Body of pancreas (tissue), 4 donors: Measurements from ENCODE around the gene CCDC50. TPM values are rescaled to one million over a fixed set of nuclear protein-coding genes. Genes with fewer than 3 reads are reported as not detected.

Source experiments
- ATAC-seq: fragments of 150-250 bp; one replicate; pipeline ENCODE4 v1.9.1; 2016
- DNase-seq, 4 donors: peaks; one replicate each; pipeline ENCODE4 v3.0.0-alpha.2; 2019
- H3K27ac ChIP-seq, 4 donors: fragments of 200-600 bp; sonication (generic); 1 replicate in 3 of 4; 2 replicates in 1 of 4; pipeline versions ENCODE4 v1.5.1 to v1.6.1; 2016 to 2019; ENCODE audit warnings: mild to moderate bottlenecking in 1 of 4, mixed read lengths in 1 of 4, moderate library complexity in 1 of 4
- H3K27me3 ChIP-seq, 2 donors: fragments of 200-600 bp; sonication (generic); one replicate each; pipeline ENCODE4 v1.6.0; 2016; ENCODE audit warnings: mild to moderate bottlenecking in 1 of 2
- H3K36me3 ChIP-seq, 2 donors: fragments of 200-600 bp; sonication (generic); replicated peaks in 1 of 2; 2 replicates each; pipeline ENCODE4 v1.5.1; 2016; ENCODE audit warnings: low read depth in 2 of 2; ENCODE audit not compliant: insufficient read depth in 1 of 2
- H3K4me1 ChIP-seq: fragments of 200-600 bp; sonication (generic); one replicate; pipeline ENCODE4 v1.6.0; 2016
- H3K4me3 ChIP-seq, 2 donors: fragments of 200-600 bp; sonication (generic); 1 replicate in 1 of 2; 2 replicates in 1 of 2; pipeline ENCODE4 v1.5.1; 2016 to 2019
- H3K9me3 ChIP-seq, 3 donors: fragments of 200-600 bp; sonication (generic); 1 replicate in 2 of 3; 2 replicates in 1 of 3; pipeline ENCODE4 v1.5.1; 2016
- POLR2A ChIP-seq, 3 donors: fragments of 450-650 bp; IDR thresholded peaks; one replicate each; pipeline ENCODE4 v1.6.1; 2016; ENCODE audit warnings: antibody characterized with exemption in 3 of 3, mild to moderate bottlenecking in 2 of 3
- WGBS, 2 donors: methylation state at CpG; one replicate each; pipeline ENCODE4 v1.1.5; 2017; 5-methylcytosine and 5-hydroxymethylcytosine counted together
- intact Hi-C: fragments of 100-400 bp; cut with DNase I; formaldehyde crosslinking; loops from one replicate; pipeline ENCODE4 v1.15.1; 2023
- total RNA-seq, 2 donors: library from RNA; depleted of rRNA; stranded (reverse); fragments of >200 nt; gene quantifications; one replicate each; pipeline ENCODE4 v1.1.0, GENCODE V29; 2016
- TF ChIP-seq, protein P1 (sequence below), 7 experiments: fragments of 450-650 bp in 4 of 7; fragments of 200-600 bp in 3 of 7; sonication (generic) in 3 of 7; IDR thresholded peaks; one replicate each; pipeline ENCODE4 v1.5.1; 2016 to 2019; ENCODE audit warnings: antibody characterized with exemption in 7 of 7

CCDC50 gene
- total RNA-seq, 2 donors from 2014 or later, result 51.1 to 89.3 TPM

DNA sequence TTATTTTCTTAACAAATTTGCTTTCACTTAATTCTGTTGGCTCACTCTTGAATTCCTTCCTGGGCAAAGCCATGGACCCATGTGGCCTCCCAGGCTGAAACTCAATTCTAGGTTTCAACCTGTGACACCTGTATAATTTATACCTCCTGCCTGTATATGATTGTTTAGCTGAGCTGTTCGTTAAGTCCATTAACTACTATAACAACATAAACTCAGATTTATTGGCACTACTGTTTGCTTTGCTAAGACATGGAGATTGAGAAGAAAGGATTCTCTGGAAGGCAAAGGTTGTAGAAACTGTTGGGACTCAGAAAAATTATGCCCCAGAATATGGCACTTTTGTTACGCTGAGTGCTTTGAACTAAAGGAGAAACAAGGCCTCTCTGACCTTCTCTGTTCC lies 26.7 kb upstream of the CCDC50 start:
- TF ChIP-seq POLR2A (IDR thresholded peaks at IDR 0.05), result no peak
- TF ChIP-seq, protein P1, sequence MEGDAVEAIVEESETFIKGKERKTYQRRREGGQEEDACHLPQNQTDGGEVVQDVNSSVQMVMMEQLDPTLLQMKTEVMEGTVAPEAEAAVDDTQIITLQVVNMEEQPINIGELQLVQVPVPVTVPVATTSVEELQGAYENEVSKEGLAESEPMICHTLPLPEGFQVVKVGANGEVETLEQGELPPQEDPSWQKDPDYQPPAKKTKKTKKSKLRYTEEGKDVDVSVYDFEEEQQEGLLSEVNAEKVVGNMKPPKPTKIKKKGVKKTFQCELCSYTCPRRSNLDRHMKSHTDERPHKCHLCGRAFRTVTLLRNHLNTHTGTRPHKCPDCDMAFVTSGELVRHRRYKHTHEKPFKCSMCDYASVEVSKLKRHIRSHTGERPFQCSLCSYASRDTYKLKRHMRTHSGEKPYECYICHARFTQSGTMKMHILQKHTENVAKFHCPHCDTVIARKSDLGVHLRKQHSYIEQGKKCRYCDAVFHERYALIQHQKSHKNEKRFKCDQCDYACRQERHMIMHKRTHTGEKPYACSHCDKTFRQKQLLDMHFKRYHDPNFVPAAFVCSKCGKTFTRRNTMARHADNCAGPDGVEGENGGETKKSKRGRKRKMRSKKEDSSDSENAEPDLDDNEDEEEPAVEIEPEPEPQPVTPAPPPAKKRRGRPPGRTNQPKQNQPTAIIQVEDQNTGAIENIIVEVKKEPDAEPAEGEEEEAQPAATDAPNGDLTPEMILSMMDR (IDR thresholded peaks at IDR 0.05), result no peak
- H3K27ac ChIP-seq, result no peak overlapping the region
- no peaks in the 10 kb centered on the region for H3K36me3 ChIP-seq
- no peak overlapping the region for H3K4me3 ChIP-seq
- ATAC-seq (no peak), DNase-seq (no peak)
- H3K9me3 ChIP-seq, result no peaks in the 10 kb centered on the region
- H3K27me3 ChIP-seq, result no peaks in the 10 kb centered on the region
- no peaks in the 10 kb centered on the region for H3K4me1 ChIP-seq
- 72% methylated on average over 2 of the region's 2 CpGs for WGBS, 2 donors
- intact Hi-C loops, result no loop called here

DNA sequence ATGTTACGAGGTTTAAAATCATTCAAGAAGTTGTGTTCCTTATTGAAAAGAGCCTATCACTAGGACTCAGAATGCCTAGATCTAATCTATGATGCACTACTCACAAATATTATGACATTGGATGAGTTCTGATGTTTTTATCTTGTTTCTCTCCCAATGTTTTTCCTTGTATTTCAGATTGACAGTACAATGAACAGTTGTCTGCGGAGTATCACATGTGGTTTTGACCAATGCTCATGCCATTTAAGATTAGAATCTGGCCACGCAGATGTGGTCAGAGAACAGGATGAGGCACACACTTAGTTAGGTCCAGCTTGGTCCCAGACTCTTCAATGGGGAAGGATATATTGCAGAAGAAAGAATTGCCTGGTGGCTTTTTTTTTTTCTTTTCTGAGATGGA lies 25.6 kb upstream of the CCDC50 start:
- Histone ChIP-seq H3K27me3 (no peaks in the 10 kb centered on the region), H3K4me1 (no peaks in the 10 kb centered on the region), H3K4me3 (no peak overlapping the region), H3K36me3 (no peaks in the 10 kb centered on the region), H3K27ac (no peak overlapping the region), H3K9me3 (no peaks in the 10 kb centered on the region)
- DNase-seq, result no peak
- no peak for ATAC-seq
- 71 to 77% methylated on average over 3 of the region's 3 CpGs for WGBS, 2 donors
- no peak for TF ChIP-seq POLR2A (IDR thresholded peaks at IDR 0.05)
- TF ChIP-seq, protein P1 (IDR thresholded peaks at IDR 0.05), result no peak
- intact Hi-C loops, result no loop called here

DNA sequence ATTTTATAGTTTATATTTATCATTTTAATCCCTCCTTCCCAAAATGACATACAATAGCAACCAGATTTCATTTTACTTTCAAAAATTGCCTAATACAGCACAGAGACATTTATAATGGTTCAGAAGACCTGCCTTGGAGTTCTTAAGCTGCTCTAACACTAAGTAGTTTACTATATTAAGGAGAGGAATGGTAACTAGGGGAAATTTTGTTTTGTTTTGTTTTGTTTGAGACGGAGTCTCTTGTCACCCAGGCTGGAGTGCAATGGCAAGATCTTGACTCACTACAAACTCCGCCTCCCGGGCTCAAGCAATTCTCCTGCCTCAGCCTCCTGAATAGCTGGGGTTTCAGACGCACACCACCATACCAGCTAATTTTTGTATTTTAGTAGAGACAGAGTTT lies 22.8 kb upstream of the CCDC50 start:
- intact Hi-C loops, result no loop called here
- WGBS, 2 donors, result 84% methylated on average over 4 of the region's 4 CpGs
- TF ChIP-seq, protein P1 (IDR thresholded peaks at IDR 0.05), result no peak

DNA sequence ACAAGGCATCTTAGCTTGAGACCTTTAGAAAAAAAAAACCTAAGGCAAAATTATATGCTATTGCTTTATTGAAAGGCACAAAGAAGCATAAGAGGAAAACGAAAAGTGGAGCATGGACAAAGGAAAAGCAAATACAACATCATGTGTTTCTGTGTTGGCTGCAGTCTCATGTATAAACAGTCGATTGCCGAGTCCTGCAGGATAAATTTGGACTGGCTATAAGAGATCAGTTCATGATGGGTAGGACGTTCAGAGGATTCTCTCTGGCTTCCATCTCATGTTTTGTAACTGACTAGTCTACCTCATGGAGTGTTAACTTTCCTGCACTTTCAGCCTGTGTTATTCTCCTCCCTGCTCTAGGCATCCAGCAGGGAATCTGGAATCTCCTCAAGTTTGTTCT lies 21.9 kb upstream of the CCDC50 start:
- H3K27me3 ChIP-seq, result no peaks in the 10 kb centered on the region
- no peak overlapping the region for H3K4me3 ChIP-seq
- intact Hi-C loops, result no loop called here
- H3K36me3 ChIP-seq, result no peaks in the 10 kb centered on the region
- no peaks in the 10 kb centered on the region for H3K9me3 ChIP-seq
- DNase-seq (no peak), ATAC-seq (no peak)
- H3K4me1 ChIP-seq, result no peaks in the 10 kb centered on the region
- whole genome bisulfite sequencing, 2 donors, result 58 to 59% methylated on average over 4 of the region's 4 CpGs
- H3K27ac ChIP-seq, result no peak overlapping the region
- no peak for TF ChIP-seq POLR2A (IDR thresholded peaks at IDR 0.05)
- TF ChIP-seq, protein P1 (IDR thresholded peaks at IDR 0.05), result no peak

More for the DNA sequence above, 22.8 kb upstream of the CCDC50 start:
- no peak overlapping the region for H3K27ac ChIP-seq
- no peaks in the 10 kb centered on the region for H3K27me3 ChIP-seq
- no peaks in the 10 kb centered on the region for H3K9me3 ChIP-seq
- no peak for DNase-seq
- no peak for ATAC-seq
- H3K4me1 ChIP-seq, result no peaks in the 10 kb centered on the region
- no peaks in the 10 kb centered on the region for H3K36me3 ChIP-seq
- H3K4me3 ChIP-seq, result no peak overlapping the region

DNA sequence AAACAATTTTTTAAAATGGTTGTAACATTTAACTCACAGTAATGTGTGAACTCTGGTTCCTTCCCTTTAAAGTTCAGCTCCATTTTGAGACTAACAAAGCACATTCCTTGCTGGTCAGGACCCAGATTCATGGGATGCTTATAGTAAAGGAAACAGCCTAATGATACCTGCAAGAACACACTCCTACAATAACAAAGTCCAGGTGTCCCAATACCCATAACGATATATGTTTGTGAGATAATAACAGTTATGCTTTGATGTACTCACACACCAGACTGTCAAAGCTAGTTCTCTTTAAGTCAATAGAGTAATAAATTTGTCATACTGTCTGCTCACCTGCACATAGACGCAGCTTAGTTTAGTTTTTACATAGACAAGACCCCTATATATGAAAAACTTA lies 15.9 kb upstream of the CCDC50 start:
- H3K27ac ChIP-seq, result no peak overlapping the region
- intact Hi-C loops, result no loop called here
- no peaks in the 10 kb centered on the region for H3K9me3 ChIP-seq
- no peaks in the 10 kb centered on the region for H3K4me1 ChIP-seq
- DNase-seq (no peak), ATAC-seq (no peak)
- H3K36me3 ChIP-seq, result no peaks in the 10 kb centered on the region
- 65 to 76% methylated on average over 2 of the region's 2 CpGs for WGBS, 2 donors
- no peaks in the 10 kb centered on the region for H3K27me3 ChIP-seq
- H3K4me3 ChIP-seq, result no peak overlapping the region
- TF ChIP-seq, protein P1 (IDR thresholded peaks at IDR 0.05), result no peak
- no peak for TF ChIP-seq POLR2A (IDR thresholded peaks at IDR 0.05)
